Stimulated activated CD4-positive, alpha-beta T cell treated with anti-CD3 and anti-CD28 coated beads, Interleukin-2, amount 100 ng/mL, for 24 hours (primary cell): ENCODE results near the gene ANKRD18A.

Experiments
- DNase-seq, 2 donors: peaks; one replicate each; pipeline ENCODE4 v3.0.0-alpha.2; 2020

ANKRD18A gene

DNA sequence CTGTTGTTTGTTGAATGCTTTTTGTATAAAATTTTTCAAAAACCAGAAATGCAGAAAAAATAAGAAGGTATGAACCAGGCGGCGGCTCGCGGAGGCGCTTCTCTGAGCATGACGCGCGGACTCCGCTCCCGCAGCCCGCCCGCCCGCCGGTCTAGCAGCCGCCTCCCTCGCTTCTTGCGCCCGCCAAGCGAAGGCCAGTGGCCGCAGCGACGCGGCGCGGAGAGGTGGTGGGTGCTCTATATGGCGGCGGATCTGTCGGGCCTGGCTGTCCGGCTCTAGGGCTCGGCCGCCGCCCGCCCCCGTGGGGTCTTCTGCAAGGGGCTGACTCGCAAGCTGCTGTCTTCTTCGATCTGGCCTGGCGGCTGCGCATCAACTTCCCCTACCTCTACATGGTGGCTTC is 93.8 kb downstream of the ANKRD18A start:
- DNase-seq: no peak

DNA sequence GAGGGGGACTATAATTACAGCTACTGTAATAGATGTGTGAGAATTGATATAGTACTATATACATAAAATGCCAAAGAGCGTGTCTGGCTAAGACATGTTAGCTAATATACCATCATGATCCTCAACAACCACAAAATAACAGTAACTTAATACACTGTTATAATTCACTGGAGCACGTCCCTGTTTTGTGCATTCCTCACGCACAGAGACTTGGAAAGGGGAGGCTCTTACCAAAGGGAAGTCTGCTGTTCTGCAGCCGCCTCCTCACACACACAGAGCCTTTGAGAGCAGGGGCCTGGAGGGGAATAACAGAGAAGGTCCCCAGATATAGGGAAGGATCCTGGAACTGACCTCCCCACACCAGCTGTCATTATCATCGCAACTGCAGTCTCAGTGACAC is 97.3 kb downstream of the ANKRD18A start:
- no peak for DNase-seq

DNA sequence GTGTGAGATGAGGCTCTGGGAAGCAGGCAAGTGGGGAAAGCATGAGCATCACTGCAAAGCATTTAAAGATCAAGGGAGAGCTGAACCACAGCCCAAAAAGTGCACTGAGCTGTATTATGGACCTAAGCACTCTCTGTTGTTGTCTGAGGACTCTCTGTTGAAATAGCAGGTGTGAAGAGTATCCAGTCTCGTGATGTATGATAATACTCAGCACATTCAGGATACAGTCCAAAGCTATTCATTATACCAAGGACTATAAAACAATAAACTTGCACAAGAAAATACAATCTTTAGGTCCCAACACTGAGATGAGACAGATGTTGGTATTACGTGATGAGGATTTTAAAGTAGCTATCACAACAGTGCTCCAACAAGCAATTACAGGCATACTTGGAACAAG is 98.6 kb downstream of the ANKRD18A start:
- DNase-seq: no peak
